AG04449 (cell line): ENCODE data around the gene DNASE1L2.

Experiments used
- CTCF ChIA-PET: fragments of 350-600 bp; formaldehyde crosslinking; extraction: SDS; loops from one replicate; lab custom pipeline; 2021; ENCODE audit warnings: antibody characterized with exemption; lab: Yijun Ruan, JAX
- POLR2A ChIA-PET: fragments of 400-600, 350-600 bp; formaldehyde crosslinking; extraction: SDS; loops from one replicate; lab custom pipeline; 2020; ENCODE audit warnings: antibody characterized with exemption, inconsistent platforms; lab: Yijun Ruan, JAX
- DNase-seq: peaks from one replicate; pipeline ENCODE4 v3.0.0-alpha.2; 2010; ENCODE audit warnings: low read depth, low spot score
- H3K4me3 ChIP-seq: 2 replicates; pipeline ENCODE4 v1.5.1; 2011; ENCODE audit warnings: low read depth, mild to moderate bottlenecking, control low read depth, low read length
- CTCF ChIP-seq: IDR thresholded peaks from one replicate; pipeline ENCODE4 v1.5.1; 2011; ENCODE audit warnings: mild to moderate bottlenecking, moderate library complexity, low read length, control low read depth, inconsistent platforms; ENCODE audit not compliant: insufficient read depth; ENCODE audit errors: missing control alignments

Gene DNASE1L2

DNA sequence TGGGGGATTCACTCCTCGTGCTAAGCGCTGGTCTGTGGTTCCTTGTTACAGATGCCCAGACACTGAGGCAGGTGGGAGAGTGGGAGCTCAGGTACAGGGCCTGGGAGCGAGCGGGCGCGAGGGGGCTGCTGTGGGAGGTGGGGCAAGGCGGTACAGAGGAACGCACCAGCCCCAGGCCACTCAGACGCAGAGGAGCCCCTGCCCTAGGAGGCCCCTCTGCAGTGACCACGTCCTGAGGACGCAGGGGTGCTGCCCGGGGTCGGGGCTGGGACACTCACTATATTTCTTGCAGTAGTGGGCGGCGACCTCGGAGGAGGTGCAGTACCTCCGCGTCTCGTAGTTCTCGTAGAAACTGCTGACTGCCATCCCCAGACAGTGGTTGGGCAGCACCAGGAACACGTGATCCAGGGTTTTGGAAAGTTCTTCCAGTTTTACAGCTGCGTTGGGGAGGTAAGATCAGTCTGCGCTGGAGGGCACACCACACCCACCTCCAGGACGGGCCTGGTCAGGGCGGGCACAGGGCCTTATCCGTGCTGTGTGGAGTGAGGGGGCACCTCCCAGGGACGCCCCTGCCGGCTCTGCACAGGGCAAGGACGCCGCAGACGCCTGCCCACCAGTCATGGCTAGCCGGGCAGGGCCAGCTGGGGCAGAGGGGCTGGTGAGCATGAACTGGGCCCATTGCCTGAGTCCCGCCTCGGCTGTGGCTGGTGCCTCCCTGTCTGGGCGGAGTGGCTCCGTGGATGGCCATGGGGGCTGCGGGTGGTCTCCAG lies 47.9 kb downstream of the DNASE1L2 start:
- CTCF ChIA-PET = no interaction called here
- no peak overlapping the region for H3K4me3 ChIP-seq
- POLR2A ChIA-PET = interaction anchor here (0.6 kb wide), 1 partner anchor 10 kb away, joined by 3 read pairs; no protein-coding TSS in a partner anchor
- DNase-seq = no peak
- TF ChIP-seq CTCF = no peak

DNA sequence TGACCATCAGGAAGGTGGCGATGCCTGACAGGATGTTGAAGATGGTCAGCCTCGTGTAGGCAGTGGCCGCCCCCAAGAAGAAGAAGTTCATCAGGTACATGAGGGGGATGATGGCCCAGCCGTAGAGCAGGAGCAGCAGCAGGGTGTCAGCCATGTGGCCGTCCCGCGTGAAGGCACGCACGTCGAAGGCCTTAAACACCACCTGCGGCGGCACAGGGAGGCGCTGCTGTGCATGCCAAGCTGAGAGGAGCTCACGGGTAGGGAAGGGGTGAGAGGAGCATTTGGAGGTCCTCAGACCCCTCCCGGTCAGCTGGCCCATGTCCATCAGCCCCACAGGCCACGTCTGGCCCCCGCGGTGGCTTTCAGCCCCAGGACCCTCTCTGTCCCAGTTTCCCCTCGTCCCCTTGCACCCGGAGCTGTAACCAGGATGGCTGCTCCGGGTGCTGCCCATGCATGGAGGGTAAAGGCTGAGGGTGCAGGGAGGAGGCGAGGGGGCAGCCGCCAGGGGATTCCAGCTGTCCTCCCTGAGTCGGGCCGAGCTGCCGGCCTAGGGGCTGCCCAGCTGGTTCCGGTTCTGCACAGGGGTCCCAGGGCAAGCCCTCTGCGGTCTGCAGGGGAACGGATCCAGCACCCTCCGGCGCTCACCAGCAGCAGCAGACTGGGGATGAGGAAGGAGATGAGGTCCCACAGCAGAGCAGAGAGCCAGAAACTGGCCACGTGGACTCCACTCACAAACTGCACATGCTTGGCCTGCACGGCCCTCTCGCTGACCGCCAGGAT lies 48.7 kb downstream of the DNASE1L2 start:
- TF ChIP-seq CTCF = no peak
- no peak for DNase-seq
- no peak overlapping the region for H3K4me3 ChIP-seq
- CTCF ChIA-PET = interaction anchor here (1.0 kb wide), 1 partner anchor 55 kb away, joined by 4 read pairs; no protein-coding TSS in a partner anchor
- POLR2A ChIA-PET = interaction anchor here (0.6 kb wide), 1 partner anchor 11 kb away, joined by 3 read pairs; no protein-coding TSS in a partner anchor

DNA sequence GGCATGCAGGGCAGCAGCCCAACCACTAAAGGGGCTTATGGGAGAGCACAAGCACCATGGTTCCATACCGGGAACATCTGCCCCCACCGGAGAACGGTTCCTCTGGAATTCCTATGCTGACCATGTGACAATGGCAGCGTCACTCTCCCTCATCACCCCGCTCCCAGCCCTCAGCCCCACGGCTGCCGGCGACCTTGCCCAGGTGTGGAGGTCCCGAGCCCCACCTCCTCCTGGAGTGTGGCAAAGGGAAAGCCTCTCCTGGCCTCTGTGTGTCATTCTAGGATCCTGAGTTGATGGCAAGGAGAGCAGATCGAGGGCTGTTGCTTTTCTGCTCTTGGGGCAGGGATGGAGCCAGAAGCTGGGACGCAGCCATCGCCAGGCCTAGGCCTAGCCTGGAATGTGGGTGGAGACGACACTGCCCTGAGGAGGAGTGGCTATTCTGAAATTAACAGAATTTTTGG lies 49.5 kb downstream of the DNASE1L2 start:
- no peak overlapping the region for H3K4me3 ChIP-seq
- no peak for TF ChIP-seq CTCF
- ChIA-PET CTCF (interaction anchor here (1.0 kb wide), 1 partner anchor 54 kb away, joined by 4 read pairs; no protein-coding TSS in a partner anchor), POLR2A (no interaction called here)
- no peak for DNase-seq

DNA sequence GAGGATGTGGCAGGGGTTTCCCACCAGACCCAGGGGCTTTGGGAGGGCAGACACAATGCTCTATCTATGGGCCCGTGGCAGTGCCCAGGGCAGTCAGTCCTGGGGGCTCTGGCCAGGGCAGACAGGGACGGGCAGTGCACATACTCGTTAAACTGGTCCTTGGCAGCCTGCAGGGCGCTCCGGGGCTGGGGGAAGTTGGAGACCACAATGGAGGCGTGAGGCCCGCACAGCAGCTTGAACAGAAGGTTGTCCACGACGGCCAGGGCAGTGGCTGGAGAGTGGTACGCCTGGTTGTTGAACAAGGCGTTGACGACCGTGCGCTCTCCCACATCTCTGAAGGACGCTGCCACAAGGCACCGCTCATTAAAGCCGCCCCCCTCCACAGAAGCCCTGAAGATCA lies 50.3 kb downstream of the DNASE1L2 start:
- DNase-seq = no peak
- ChIA-PET POLR2A (no interaction called here), CTCF (no interaction called here)
- no peak overlapping the region for H3K4me3 ChIP-seq
- no peak for TF ChIP-seq CTCF

DNA sequence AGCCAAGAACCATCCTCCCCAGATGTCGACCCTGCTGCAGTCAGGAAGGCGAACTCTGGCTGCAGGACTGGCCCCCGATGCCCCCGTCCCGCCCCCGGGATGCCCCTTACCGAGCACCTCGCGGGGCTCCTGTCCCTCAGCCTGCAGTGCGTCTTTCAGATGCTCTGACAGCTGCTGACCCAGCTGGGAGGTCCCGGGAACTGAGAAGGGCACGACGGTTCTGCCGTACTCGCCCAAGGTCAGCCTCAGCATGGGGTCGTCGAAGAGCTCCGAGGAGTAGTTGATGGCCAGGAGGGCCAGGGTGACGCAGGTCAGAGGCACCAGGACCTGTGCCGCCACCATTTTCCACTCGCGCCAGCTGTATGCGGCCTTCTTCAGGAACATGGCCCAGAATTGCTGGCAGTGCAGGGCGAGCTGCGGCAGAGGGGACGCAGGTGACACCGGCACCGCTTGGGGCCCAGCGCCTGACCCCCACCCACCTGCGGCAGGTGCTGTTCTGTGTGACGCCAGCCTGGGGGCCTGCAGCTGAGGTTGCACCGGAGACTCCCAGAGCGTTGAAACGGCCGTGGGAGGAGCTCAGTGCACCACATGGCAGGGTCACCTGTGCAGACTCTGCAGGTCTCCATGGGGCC lies 51.8 kb downstream of the DNASE1L2 start:
- ChIA-PET CTCF (interaction anchor here (1.0 to 1.3 kb wide), 2 partner anchors 10 to 134 kb away, joined by 3 read pairs; no protein-coding TSS in a partner anchor), POLR2A (no interaction called here)
- no peak for TF ChIP-seq CTCF
- H3K4me3 ChIP-seq = no peak overlapping the region
- DNase-seq = no peak
